K562 (cell line): Measurements from ENCODE around the gene UBE2E3.

Source experiments
- CHD2 ChIP-seq: IDR thresholded peaks from 2 replicates; pipeline ENCODE4 v1.6.1; 2011; ENCODE audit warnings: low read depth, low read length
- CHD4 ChIP-seq: fragments of 200-600 bp; sonication (generic); IDR thresholded peaks from 3 replicates; pipeline ENCODE4 v1.6.1; 2012; ENCODE audit warnings: low read depth, mild to moderate bottlenecking, mixed read lengths, low read length, inconsistent platforms; ENCODE audit not compliant: insufficient read depth, insufficient replicate concordance, poor library complexity, severe bottlenecking
- EP300 ChIP-seq: IDR thresholded peaks from 2 replicates; pipeline ENCODE4 v1.6.1; 2012; ENCODE audit warnings: low read length, improper control_type of control experiment
- EZH2 ChIP-seq: IDR thresholded peaks from 2 replicates; pipeline ENCODE4 v1.6.1; 2012; ENCODE audit warnings: low read depth, mild to moderate bottlenecking, inconsistent platforms, low read length, borderline replicate concordance
- MYC ChIP-seq, 2 experiments: fragments of 250-450 bp in 1 of 2; sonication (Bioruptor Pico) in 1 of 2; IDR thresholded peaks; 2 replicates each; pipeline versions ENCODE4 v1.5.1 to v1.6.1; 2012 to 2021; ENCODE audit warnings: low read depth in 2 of 2, borderline replicate concordance in 1 of 2, improper control_type of control experiment in 1 of 2, low read length in 1 of 2, mild to moderate bottlenecking in 1 of 2, moderate library complexity in 1 of 2
- NFE2 ChIP-seq: IDR thresholded peaks from 2 replicates; pipeline ENCODE4 v1.6.1; 2014; ENCODE audit warnings: antibody characterized with exemption, low read depth
- SETDB1 ChIP-seq: IDR thresholded peaks from one replicate; pipeline ENCODE4 v1.6.1; 2012; ENCODE audit warnings: low read length, control low read depth, inconsistent platforms
- YY1 ChIP-seq, 3 experiments: IDR thresholded peaks; 2 replicates each; pipeline ENCODE4 v1.6.1; 2011; ENCODE audit warnings: low read length in 2 of 3, mild to moderate bottlenecking in 2 of 3, moderate library complexity in 2 of 3, borderline replicate concordance in 1 of 3, control low read depth in 1 of 3, low read depth in 1 of 3; ENCODE audit not compliant: insufficient read depth in 3 of 3, insufficient replicate concordance in 2 of 3, control insufficient read depth in 1 of 3, insufficient read length in 1 of 3; ENCODE audit errors: extremely low read depth in 1 of 3
- ZSCAN29 ChIP-seq: fragments of 450-650 bp; IDR thresholded peaks from 2 replicates; pipeline ENCODE4 v1.6.1; 2017
- TF ChIP-seq, protein P1 (sequence below), 3 experiments: IDR thresholded peaks in 2 of 3; conservative IDR thresholded peaks in 1 of 3; 2 replicates each; pipeline ENCODE4 v1.5.1; 2011 to 2012; ENCODE audit warnings: low read length in 3 of 3, mild to moderate bottlenecking in 3 of 3, control low read depth in 2 of 3, improper control_type of control experiment in 1 of 3, inconsistent platforms in 1 of 3, low read depth in 1 of 3, mixed read lengths in 1 of 3, moderate library complexity in 1 of 3; ENCODE audit not compliant: insufficient read depth in 2 of 3
- TF ChIP-seq, protein P2 (sequence below): sonication (generic); formaldehyde crosslinking; IDR thresholded peaks from 2 replicates; pipeline ENCODE4 v1.8.1; 2023; ENCODE audit warnings: mild to moderate bottlenecking, missing genetic modification reagents
- TF ChIP-seq, protein P3 (sequence below): fragments of 250-450 bp; sonication (Bioruptor Pico); IDR thresholded peaks from 2 replicates; pipeline ENCODE4 v1.5.0; 2021; ENCODE audit warnings: mild to moderate bottlenecking, moderate library complexity
- TF ChIP-seq, protein P4 (sequence below): fragments of 250-450 bp; sonication (Bioruptor Pico); IDR thresholded peaks from 2 replicates; pipeline ENCODE4 v1.8.0; 2021; ENCODE audit warnings: borderline replicate concordance, mild to moderate bottlenecking, moderate library complexity; ENCODE audit not compliant: poor library complexity, severe bottlenecking
- TF ChIP-seq, protein P5 (sequence below): sonication (generic); formaldehyde crosslinking; IDR thresholded peaks from 2 replicates; pipeline ENCODE4 v1.8.1; 2023; ENCODE audit warnings: mild to moderate bottlenecking, missing genetic modification reagents

DNA sequence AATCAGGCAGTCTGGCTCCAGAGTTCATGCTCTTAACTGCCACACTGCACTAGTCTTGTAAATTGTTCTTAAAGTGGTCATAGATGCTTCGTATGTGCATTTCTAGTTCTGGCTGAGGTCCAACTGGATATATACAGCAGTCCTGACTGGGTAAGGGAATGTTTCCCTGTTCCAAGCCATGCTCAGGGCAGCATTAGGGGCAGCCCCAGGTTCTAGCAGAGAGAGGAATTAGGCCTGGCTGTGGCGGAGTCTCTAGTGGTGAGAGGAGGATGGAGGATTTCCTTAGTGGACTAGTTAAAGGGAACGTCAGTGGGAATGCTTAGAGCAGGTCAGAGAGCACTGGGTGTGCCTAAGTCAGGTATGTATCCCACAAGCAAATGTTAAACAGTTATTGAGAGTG is 28.0 kb downstream of the UBE2E3 start:
- TF ChIP-seq CHD2, result no peak
- TF ChIP-seq, protein P1, sequence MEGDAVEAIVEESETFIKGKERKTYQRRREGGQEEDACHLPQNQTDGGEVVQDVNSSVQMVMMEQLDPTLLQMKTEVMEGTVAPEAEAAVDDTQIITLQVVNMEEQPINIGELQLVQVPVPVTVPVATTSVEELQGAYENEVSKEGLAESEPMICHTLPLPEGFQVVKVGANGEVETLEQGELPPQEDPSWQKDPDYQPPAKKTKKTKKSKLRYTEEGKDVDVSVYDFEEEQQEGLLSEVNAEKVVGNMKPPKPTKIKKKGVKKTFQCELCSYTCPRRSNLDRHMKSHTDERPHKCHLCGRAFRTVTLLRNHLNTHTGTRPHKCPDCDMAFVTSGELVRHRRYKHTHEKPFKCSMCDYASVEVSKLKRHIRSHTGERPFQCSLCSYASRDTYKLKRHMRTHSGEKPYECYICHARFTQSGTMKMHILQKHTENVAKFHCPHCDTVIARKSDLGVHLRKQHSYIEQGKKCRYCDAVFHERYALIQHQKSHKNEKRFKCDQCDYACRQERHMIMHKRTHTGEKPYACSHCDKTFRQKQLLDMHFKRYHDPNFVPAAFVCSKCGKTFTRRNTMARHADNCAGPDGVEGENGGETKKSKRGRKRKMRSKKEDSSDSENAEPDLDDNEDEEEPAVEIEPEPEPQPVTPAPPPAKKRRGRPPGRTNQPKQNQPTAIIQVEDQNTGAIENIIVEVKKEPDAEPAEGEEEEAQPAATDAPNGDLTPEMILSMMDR (IDR thresholded peaks at IDR 0.05 in 2 of 3, conservative IDR thresholded peaks at IDR 0.05 in 1 of 3; ENCODE audit: insufficient read depth in 2 of 3, low read depth in 1 of 3, low read length in 3 of 3), result no peak
- TF ChIP-seq MYC (IDR thresholded peaks at IDR 0.05; ENCODE audit: low read depth, low read length), result no peak
- TF ChIP-seq MYC (CRISPR knock-in tag; IDR thresholded peaks at IDR 0.05; ENCODE audit: borderline replicate concordance, low read depth), result no peak
- TF ChIP-seq NFE2, result no peak
- TF ChIP-seq, protein P2, sequence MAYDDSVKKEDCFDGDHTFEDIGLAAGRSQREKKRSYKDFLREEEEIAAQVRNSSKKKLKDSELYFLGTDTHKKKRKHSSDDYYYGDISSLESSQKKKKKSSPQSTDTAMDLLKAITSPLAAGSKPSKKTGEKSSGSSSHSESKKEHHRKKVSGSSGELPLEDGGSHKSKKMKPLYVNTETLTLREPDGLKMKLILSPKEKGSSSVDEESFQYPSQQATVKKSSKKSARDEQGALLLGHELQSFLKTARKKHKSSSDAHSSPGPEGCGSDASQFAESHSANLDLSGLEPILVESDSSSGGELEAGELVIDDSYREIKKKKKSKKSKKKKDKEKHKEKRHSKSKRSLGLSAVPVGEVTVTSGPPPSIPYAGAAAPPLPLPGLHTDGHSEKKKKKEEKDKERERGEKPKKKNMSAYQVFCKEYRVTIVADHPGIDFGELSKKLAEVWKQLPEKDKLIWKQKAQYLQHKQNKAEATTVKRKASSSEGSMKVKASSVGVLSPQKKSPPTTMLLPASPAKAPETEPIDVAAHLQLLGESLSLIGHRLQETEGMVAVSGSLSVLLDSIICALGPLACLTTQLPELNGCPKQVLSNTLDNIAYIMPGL (CRISPR knock-in tag), result no peak
- TF ChIP-seq, protein P3, sequence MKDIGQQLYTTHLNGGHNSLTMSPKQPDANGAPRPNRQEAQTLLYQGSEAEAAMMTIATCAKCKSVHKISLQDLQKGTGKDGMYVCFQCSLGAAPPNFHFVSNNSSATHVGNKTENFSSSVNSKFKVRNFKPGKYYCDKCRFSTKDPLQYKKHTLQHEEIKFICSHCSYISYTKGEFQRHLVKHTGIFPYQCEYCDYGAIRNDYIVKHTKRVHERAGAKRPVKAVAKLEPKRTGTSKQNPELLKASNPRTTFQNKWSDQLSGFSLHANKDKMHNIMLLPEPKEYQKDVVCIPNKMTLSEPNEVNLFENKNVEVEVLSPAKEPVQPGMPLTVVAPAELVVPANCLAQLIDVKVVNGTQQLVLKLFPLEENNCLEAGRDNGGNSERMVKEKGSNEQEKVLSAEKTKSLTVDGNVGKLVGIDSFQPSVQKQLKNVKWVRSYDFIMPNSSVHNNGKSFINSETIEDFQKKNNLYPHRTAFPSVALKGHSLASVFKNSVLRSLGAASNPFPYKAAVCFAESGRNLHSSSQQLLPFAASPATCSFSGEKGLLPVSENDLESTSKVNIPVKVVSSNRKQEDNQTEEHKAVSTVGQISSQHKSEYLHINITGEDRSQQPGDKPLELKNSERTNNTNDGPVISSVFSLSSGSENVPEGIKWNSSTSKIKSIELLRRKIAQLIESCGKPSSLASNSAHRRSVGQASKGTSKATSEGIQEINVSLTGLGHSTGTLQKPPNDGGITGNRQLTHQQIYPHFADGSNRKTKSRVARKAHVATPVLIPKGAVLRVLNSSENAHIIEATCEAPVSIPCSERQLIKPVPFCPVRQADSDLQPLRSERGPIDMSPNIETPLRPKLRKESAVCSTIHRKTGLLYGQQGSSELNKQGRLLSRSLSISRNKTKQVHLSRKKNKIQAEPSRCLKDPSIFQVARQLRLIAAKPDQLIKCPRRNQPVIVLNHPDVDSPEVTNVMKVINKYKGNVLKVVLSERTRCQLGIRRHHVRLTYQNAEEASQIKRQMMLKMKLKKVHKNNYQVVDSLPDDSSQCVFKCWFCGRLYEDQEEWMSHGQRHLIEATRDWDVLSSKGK (CRISPR knock-in tag), result no peak
- no peak for TF ChIP-seq EP300
- no peak for TF ChIP-seq ZSCAN29
- TF ChIP-seq, protein P4, sequence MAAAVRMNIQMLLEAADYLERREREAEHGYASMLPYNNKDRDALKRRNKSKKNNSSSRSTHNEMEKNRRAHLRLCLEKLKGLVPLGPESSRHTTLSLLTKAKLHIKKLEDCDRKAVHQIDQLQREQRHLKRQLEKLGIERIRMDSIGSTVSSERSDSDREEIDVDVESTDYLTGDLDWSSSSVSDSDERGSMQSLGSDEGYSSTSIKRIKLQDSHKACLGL (CRISPR knock-in tag), result no peak
- no peak for TF ChIP-seq SETDB1
- TF ChIP-seq EZH2, result no peak
- no peak for TF ChIP-seq YY1 (IDR thresholded peaks at IDR 0.05; ENCODE audit: borderline replicate concordance in 1 of 3, control insufficient read depth in 1 of 3, extremely low read depth in 1 of 3, insufficient read depth in 3 of 3, insufficient read length in 1 of 3, insufficient replicate concordance in 2 of 3, low read depth in 1 of 3, low read length in 2 of 3)
- no peak for TF ChIP-seq CHD4
- TF ChIP-seq, protein P5, sequence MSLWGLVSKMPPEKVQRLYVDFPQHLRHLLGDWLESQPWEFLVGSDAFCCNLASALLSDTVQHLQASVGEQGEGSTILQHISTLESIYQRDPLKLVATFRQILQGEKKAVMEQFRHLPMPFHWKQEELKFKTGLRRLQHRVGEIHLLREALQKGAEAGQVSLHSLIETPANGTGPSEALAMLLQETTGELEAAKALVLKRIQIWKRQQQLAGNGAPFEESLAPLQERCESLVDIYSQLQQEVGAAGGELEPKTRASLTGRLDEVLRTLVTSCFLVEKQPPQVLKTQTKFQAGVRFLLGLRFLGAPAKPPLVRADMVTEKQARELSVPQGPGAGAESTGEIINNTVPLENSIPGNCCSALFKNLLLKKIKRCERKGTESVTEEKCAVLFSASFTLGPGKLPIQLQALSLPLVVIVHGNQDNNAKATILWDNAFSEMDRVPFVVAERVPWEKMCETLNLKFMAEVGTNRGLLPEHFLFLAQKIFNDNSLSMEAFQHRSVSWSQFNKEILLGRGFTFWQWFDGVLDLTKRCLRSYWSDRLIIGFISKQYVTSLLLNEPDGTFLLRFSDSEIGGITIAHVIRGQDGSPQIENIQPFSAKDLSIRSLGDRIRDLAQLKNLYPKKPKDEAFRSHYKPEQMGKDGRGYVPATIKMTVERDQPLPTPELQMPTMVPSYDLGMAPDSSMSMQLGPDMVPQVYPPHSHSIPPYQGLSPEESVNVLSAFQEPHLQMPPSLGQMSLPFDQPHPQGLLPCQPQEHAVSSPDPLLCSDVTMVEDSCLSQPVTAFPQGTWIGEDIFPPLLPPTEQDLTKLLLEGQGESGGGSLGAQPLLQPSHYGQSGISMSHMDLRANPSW (CRISPR knock-in tag), result no peak
